Parathyroid adenoma (tissue), 2 donors: ENCODE data around the gene TWIST2.

Source experiments
- H2AFZ ChIP-seq: fragments of 300-600 bp; sonication (generic); one replicate; pipeline ENCODE4 v1.7.0; 2017; ENCODE audit warnings: antibody characterized with exemption, mild to moderate bottlenecking
- H3K27ac ChIP-seq: fragments of 300-600 bp; sonication (generic); one replicate; pipeline ENCODE4 v1.7.0; 2017
- H3K27me3 ChIP-seq: fragments of 300-600 bp; sonication (generic); one replicate; pipeline ENCODE4 v1.7.0; 2017; ENCODE audit warnings: low read length; ENCODE audit not compliant: control insufficient read depth, insufficient read depth
- H3K36me3 ChIP-seq: fragments of 300-600 bp; sonication (generic); one replicate; pipeline ENCODE4 v1.7.0; 2017; ENCODE audit warnings: low read length; ENCODE audit not compliant: control insufficient read depth, insufficient read depth
- H3K4me1 ChIP-seq: fragments of 300-600 bp; sonication (generic); one replicate; pipeline ENCODE4 v1.7.0; 2017; ENCODE audit warnings: control low read depth
- H3K4me2 ChIP-seq: fragments of 300-600 bp; sonication (generic); one replicate; pipeline ENCODE4 v1.7.0; 2017; ENCODE audit warnings: low read length
- H3K4me3 ChIP-seq: fragments of 300-600 bp; sonication (generic); one replicate; pipeline ENCODE4 v1.7.0; 2017; ENCODE audit warnings: low read depth, low read length
- H3K79me2 ChIP-seq: fragments of 300-600 bp; sonication (generic); one replicate; pipeline ENCODE4 v1.7.0; 2017; ENCODE audit warnings: control low read depth
- H3K9ac ChIP-seq: fragments of 300-600 bp; sonication (generic); one replicate; pipeline ENCODE4 v1.7.0; 2017; ENCODE audit warnings: mild to moderate bottlenecking
- H3K9me3 ChIP-seq: fragments of 300-600 bp; sonication (generic); one replicate; pipeline ENCODE4 v1.7.0; 2017; ENCODE audit warnings: low read length; ENCODE audit not compliant: control insufficient read depth
- CTCF ChIP-seq: fragments of 300-600 bp; sonication (generic); IDR thresholded peaks from one replicate; pipeline ENCODE4 v1.7.0; 2017; ENCODE audit warnings: antibody characterized with exemption, mild to moderate bottlenecking
- donor health status: primary hyperparathyroidism.

TWIST2 gene

GRCh38 chr2:238886453-238887094 lies 38.7 kb downstream of the TWIST2 start:
- no peaks in the 10 kb centered on the region for H3K9me3 ChIP-seq
- H3K36me3 ChIP-seq: no peaks in the 10 kb centered on the region
- H3K79me2 ChIP-seq: no peaks in the 10 kb centered on the region
- H3K9ac ChIP-seq: no peak overlapping the region
- no peak overlapping the region for H3K27ac ChIP-seq
- H3K4me1 ChIP-seq: no peaks in the 10 kb centered on the region
- H3K27me3 ChIP-seq: no peaks in the 10 kb centered on the region
- no peak overlapping the region for H3K4me3 ChIP-seq
- no peak for TF ChIP-seq CTCF
- no peak overlapping the region for H2AFZ ChIP-seq
- no peak overlapping the region for H3K4me2 ChIP-seq

- H3K4me3 ChIP-seq: no peak overlapping the region
- no peak for TF ChIP-seq CTCF
- no peaks in the 10 kb centered on the region for H3K9me3 ChIP-seq
- no peaks in the 10 kb centered on the region for H3K27me3 ChIP-seq
- no peaks in the 10 kb centered on the region for H3K36me3 ChIP-seq
- H3K9ac ChIP-seq: no peak overlapping the region
- H3K4me1 ChIP-seq: no peaks in the 10 kb centered on the region
- H2AFZ ChIP-seq: no peak overlapping the region
- no peak overlapping the region for H3K4me2 ChIP-seq
- H3K79me2 ChIP-seq: no peaks in the 10 kb centered on the region
- no peak overlapping the region for H3K27ac ChIP-seq
Observed at GRCh38 chr2:238887616-238888015, 39.7 kb downstream of the TWIST2 start.

GRCh38 chr2:238888781-238889180 lies 40.9 kb downstream of the TWIST2 start:
- no peak overlapping the region for H2AFZ ChIP-seq
- TF ChIP-seq CTCF: no peak
- no peak overlapping the region for H3K27ac ChIP-seq
- no peaks in the 10 kb centered on the region for H3K79me2 ChIP-seq
- H3K4me3 ChIP-seq: no peak overlapping the region
- no peaks in the 10 kb centered on the region for H3K36me3 ChIP-seq
- no peaks in the 10 kb centered on the region for H3K27me3 ChIP-seq
- no peaks in the 10 kb centered on the region for H3K9me3 ChIP-seq
- H3K9ac ChIP-seq: no peak overlapping the region
- no peaks in the 10 kb centered on the region for H3K4me1 ChIP-seq
- no peak overlapping the region for H3K4me2 ChIP-seq

- Histone ChIP-seq H3K4me2 (no peak overlapping the region), H3K4me1 (no peaks in the 10 kb centered on the region), H3K79me2 (no peaks in the 10 kb centered on the region), H3K4me3 (no peak overlapping the region), H3K9ac (no peak overlapping the region), H3K36me3 (no peaks in the 10 kb centered on the region), H3K27me3 (no peaks in the 10 kb centered on the region), H3K9me3 (no peaks in the 10 kb centered on the region), H3K27ac (no peak overlapping the region), H2AFZ (no peak overlapping the region)
- TF ChIP-seq CTCF: no peak
Observed at GRCh38 chr2:238890131-238890530, 42.2 kb downstream of the TWIST2 start.
